NCI-H2227 (cell line): ENCODE data around the gene ATXN1.

Experiments used
- DNase-seq: peaks from one replicate; lab custom pipeline; 2025; ENCODE audit not compliant: unreplicated experiment; lab: John Stamatoyannopoulos, UW

ATXN1 gene

GRCh38 chr6:16354692-16355091 is 406.6 kb downstream of the ATXN1 start:
- no peak for DNase-seq

GRCh38 chr6:16352821-16353438 is 408.3 kb downstream of the ATXN1 start:
- DNase-seq, result no peak

GRCh38 chr6:16352258-16352635 is 409.0 kb downstream of the ATXN1 start:
- DNase-seq, result no peak

- no peak for DNase-seq
Measured at GRCh38 chr6:16349544-16349943, 411.7 kb downstream of the ATXN1 start.

- no peak for DNase-seq
Measured at GRCh38 chr6:16346831-16347230, 414.4 kb downstream of the ATXN1 start.

GRCh38 chr6:16345449-16346330 is 415.6 kb downstream of the ATXN1 start:
- no peak for DNase-seq

GRCh38 chr6:16344756-16345155 is 416.5 kb downstream of the ATXN1 start:
- DNase-seq, result no peak

GRCh38 chr6:16343593-16343992 is 417.7 kb downstream of the ATXN1 start:
- DNase-seq, result no peak

- DNase-seq, result no peak
Measured at GRCh38 chr6:16339265-16339587, 422.0 kb downstream of the ATXN1 start.

GRCh38 chr6:16338577-16339264 is 422.5 kb downstream of the ATXN1 start:
- DNase-seq, result no peak

- DNase-seq, result no peak
Measured at GRCh38 chr6:16337295-16337975, 423.8 kb downstream of the ATXN1 start.

- no peak for DNase-seq
Measured at GRCh38 chr6:16336911-16337294, 424.4 kb downstream of the ATXN1 start.

- DNase-seq, result no peak
Measured at GRCh38 chr6:16336056-16336818, 425.0 kb downstream of the ATXN1 start.

- DNase-seq, result no peak
Measured at GRCh38 chr6:16335176-16335575, 426.1 kb downstream of the ATXN1 start.

GRCh38 chr6:16334671-16335070 is 426.6 kb downstream of the ATXN1 start:
- no peak for DNase-seq

GRCh38 chr6:16333580-16333979 is 427.7 kb downstream of the ATXN1 start:
- DNase-seq, result no peak

- peak; percentile 17 for DNase-seq
Measured at GRCh38 chr6:16332175-16332542, 429.1 kb downstream of the ATXN1 start.

- peak; percentile 4 for DNase-seq
Measured at GRCh38 chr6:16331384-16332174, 429.7 kb downstream of the ATXN1 start.

GRCh38 chr6:16329233-16329632 is 432.0 kb downstream of the ATXN1 start:
- no peak for DNase-seq

- DNase-seq, result no peak
Measured at GRCh38 chr6:16327777-16328325, 433.4 kb downstream of the ATXN1 start.
